ENCODE data around the gene DNAJC30. TPM values are rescaled to one million over a fixed set of nuclear protein-coding genes. Genes with fewer than 3 reads are reported as not detected.

Gene DNAJC30
- total RNA-seq, 2 experiments from 2014 or later = 14.0 to 14.4 TPM

- Histone ChIP-seq H3K27me3 (ENCODE audit: control insufficient read depth in 1 of 2, insufficient read depth in 2 of 2, low read length in 2 of 2) (peaks cover 6 to 11% of the 10 kb centered on the region in 2 experiments), H3K27ac (ENCODE audit: low read depth in 1 of 2, low read length in 2 of 2) (no peak overlapping the region), H3K9me3 (ENCODE audit: control insufficient read depth in 1 of 2, insufficient read depth in 1 of 2, low read length in 2 of 2) (no peaks in the 10 kb centered on the region), H3K36me3 (ENCODE audit: insufficient read depth, low read length) (no peaks in the 10 kb centered on the region), H3K4me3 (ENCODE audit: low read length) (no peak overlapping the region), H3K4me1 (ENCODE audit: insufficient read depth, low read length) (peaks cover 6% of the 10 kb centered on the region)
- no peak overlapping the region for H3K27ac Mint-ChIP-seq
- intact Hi-C loops (cut with DNase I, micrococcal nuclease) = loop anchor here in 1 of 2 experiments (5.0 kb wide), 1 partner anchor 81 kb away; no protein-coding TSS in a partner anchor
- H3K36me3 Mint-ChIP-seq (ENCODE audit: low read depth) = no peaks in the 10 kb centered on the region
- H3K4me1 Mint-ChIP-seq (ENCODE audit: low read depth) = no peaks in the 10 kb centered on the region
- TF ChIP-seq CTCF (IDR thresholded peaks at IDR 0.05) = no peak
- CTCF ChIA-PET = interaction anchor here (1.7 kb wide), 1 partner anchor 122 kb away, joined by 8 read pairs; no protein-coding TSS in a partner anchor
- POLR2A ChIA-PET = interaction anchor here (1.1 to 1.3 kb wide), 3 partner anchors 10 to 121 kb away, joined by 3 read pairs; partner anchors contain the start of gene ABHD11
- DNase-seq (no peak), ATAC-seq (ENCODE audit: poor library complexity) (no peak)
- H3K4me3 Mint-ChIP-seq = no peak overlapping the region
- no peaks in the 10 kb centered on the region for H3K9me3 Mint-ChIP-seq
- H3K27me3 Mint-ChIP-seq = peaks cover 9% of the 10 kb centered on the region
These were observed 45.3 kb upstream of the DNAJC30 start for GRCh38 chr7:73728551-73728950.

- POLR2A ChIA-PET = interaction anchor here (1.3 kb wide), 2 partner anchors 11 to 64 kb away, joined by 3 read pairs; partner anchors contain the start of gene ABHD11
- H3K4me3 ChIP-seq (ENCODE audit: low read length) = no peak overlapping the region
- intact Hi-C loops (cut with DNase I, micrococcal nuclease) = loop anchor here in 1 of 2 experiments (5.0 kb wide), 1 partner anchor 81 kb away; no protein-coding TSS in a partner anchor
- H3K27me3 ChIP-seq (ENCODE audit: control insufficient read depth in 1 of 2, insufficient read depth in 2 of 2, low read length in 2 of 2) = peaks cover 6 to 11% of the 10 kb centered on the region in 2 experiments
- CTCF ChIA-PET = interaction anchor here (1.7 kb wide), 1 partner anchor 121 kb away, joined by 8 read pairs; no protein-coding TSS in a partner anchor
- no peaks in the 10 kb centered on the region for H3K9me3 ChIP-seq (ENCODE audit: control insufficient read depth in 1 of 2, insufficient read depth in 1 of 2, low read length in 2 of 2)
- H3K27ac ChIP-seq (ENCODE audit: low read depth in 1 of 2, low read length in 2 of 2) = no peak overlapping the region
- TF ChIP-seq CTCF (IDR thresholded peaks at IDR 0.05) = no peak
- H3K4me1 ChIP-seq (ENCODE audit: insufficient read depth, low read length) = peaks cover 6% of the 10 kb centered on the region
- Mint-ChIP-seq H3K9me3 (no peaks in the 10 kb centered on the region), H3K36me3 (ENCODE audit: low read depth) (no peaks in the 10 kb centered on the region), H3K27me3 (peaks cover 9% of the 10 kb centered on the region), H3K4me1 (ENCODE audit: low read depth) (no peaks in the 10 kb centered on the region), H3K27ac (no peak overlapping the region), H3K4me3 (no peak overlapping the region)
- DNase-seq = no peak
- H3K36me3 ChIP-seq (ENCODE audit: insufficient read depth, low read length) = no peaks in the 10 kb centered on the region
- no peak for ATAC-seq (ENCODE audit: poor library complexity)
These were observed 44.7 kb upstream of the DNAJC30 start for GRCh38 chr7:73727952-73728351.

DNA sequence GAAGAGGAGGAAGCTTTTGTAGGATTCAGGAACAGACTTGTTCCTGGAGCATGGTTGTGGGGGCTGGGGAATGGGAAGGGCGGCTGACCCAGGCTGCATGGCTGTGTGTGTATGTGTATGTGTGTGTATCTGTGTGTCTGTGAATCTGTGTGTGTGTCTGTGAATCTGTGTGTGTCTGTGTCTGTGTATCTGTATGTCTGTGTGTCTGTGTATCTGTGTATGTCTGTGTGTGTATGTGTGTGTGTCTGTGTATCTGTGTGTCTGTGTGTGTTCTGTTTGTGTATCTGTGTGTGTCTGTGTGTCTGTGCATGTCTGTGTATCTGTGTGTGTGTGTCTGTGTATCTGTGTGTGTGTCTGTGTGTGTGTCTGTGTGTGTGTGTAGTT, 42.8 kb upstream of the DNAJC30 start:
- Histone ChIP-seq H3K36me3 (ENCODE audit: insufficient read depth, low read length) (no peaks in the 10 kb centered on the region), H3K4me3 (ENCODE audit: low read length) (no peak overlapping the region), H3K9me3 (ENCODE audit: control insufficient read depth in 1 of 2, insufficient read depth in 1 of 2, low read length in 2 of 2) (no peaks in the 10 kb centered on the region), H3K4me1 (ENCODE audit: insufficient read depth, low read length) (peaks cover 6% of the 10 kb centered on the region), H3K27ac (ENCODE audit: low read depth in 1 of 2, low read length in 2 of 2) (no peak overlapping the region), H3K27me3 (ENCODE audit: control insufficient read depth in 1 of 2, insufficient read depth in 2 of 2, low read length in 2 of 2) (peaks cover 6 to 11% of the 10 kb centered on the region in 2 experiments)
- peak; percentile 26 for TF ChIP-seq CTCF (IDR thresholded peaks at IDR 0.05)
- Mint-ChIP-seq H3K4me1 (ENCODE audit: low read depth) (no peaks in the 10 kb centered on the region), H3K27ac (no peak overlapping the region), H3K27me3 (peaks cover 9% of the 10 kb centered on the region), H3K36me3 (ENCODE audit: low read depth) (no peaks in the 10 kb centered on the region), H3K4me3 (no peak overlapping the region), H3K9me3 (no peaks in the 10 kb centered on the region)
- intact Hi-C loops (cut with DNase I, micrococcal nuclease) = loop anchor here in 1 of 2 experiments (5.0 kb wide), 1 partner anchor 79 kb away; no protein-coding TSS in a partner anchor
- ATAC-seq (ENCODE audit: poor library complexity) (peak; percentile 7), DNase-seq (no peak)
- POLR2A ChIA-PET = interaction anchor here (0.7 kb wide), 1 partner anchor 12 kb away, joined by 4 read pairs; the partner anchor contains the start of gene ABHD11
- CTCF ChIA-PET = interaction anchor here (1.0 to 5.4 kb wide), 6 partner anchors 8 to 141 kb away, joined by 3 to 41 read pairs (median 6); no protein-coding TSS in a partner anchor

Data from CD4-positive, alpha-beta T cell (primary cell).